ENCODE results near the gene MRC2.
"Not testable (repeated sequence)": the region's sequence is repeated elsewhere in the genome, so short reads cannot be mapped to it uniquely, and the experiment has no call there.

GRCh38 chr17:62591822-62592221 is 35.6 kb upstream of the MRC2 start:
- TF ChIP-seq, protein P1, sequence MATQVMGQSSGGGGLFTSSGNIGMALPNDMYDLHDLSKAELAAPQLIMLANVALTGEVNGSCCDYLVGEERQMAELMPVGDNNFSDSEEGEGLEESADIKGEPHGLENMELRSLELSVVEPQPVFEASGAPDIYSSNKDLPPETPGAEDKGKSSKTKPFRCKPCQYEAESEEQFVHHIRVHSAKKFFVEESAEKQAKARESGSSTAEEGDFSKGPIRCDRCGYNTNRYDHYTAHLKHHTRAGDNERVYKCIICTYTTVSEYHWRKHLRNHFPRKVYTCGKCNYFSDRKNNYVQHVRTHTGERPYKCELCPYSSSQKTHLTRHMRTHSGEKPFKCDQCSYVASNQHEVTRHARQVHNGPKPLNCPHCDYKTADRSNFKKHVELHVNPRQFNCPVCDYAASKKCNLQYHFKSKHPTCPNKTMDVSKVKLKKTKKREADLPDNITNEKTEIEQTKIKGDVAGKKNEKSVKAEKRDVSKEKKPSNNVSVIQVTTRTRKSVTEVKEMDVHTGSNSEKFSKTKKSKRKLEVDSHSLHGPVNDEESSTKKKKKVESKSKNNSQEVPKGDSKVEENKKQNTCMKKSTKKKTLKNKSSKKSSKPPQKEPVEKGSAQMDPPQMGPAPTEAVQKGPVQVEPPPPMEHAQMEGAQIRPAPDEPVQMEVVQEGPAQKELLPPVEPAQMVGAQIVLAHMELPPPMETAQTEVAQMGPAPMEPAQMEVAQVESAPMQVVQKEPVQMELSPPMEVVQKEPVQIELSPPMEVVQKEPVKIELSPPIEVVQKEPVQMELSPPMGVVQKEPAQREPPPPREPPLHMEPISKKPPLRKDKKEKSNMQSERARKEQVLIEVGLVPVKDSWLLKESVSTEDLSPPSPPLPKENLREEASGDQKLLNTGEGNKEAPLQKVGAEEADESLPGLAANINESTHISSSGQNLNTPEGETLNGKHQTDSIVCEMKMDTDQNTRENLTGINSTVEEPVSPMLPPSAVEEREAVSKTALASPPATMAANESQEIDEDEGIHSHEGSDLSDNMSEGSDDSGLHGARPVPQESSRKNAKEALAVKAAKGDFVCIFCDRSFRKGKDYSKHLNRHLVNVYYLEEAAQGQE (IDR thresholded peaks at IDR 0.05; ENCODE audit: insufficient replicate concordance, low read depth), result not testable (repeated sequence)
- TF ChIP-seq POLR2AphosphoS5 (IDR thresholded peaks at IDR 0.05; ENCODE audit: low read depth); CTCF (IDR thresholded peaks at IDR 0.05; ENCODE audit: insufficient read depth, low read length); GABPA (IDR thresholded peaks at IDR 0.05; ENCODE audit: low read depth): not testable (repeated sequence)

Measured in HL-60 (cell line).